Right lobe of liver (tissue), 6 donors: ENCODE data around the gene PDE4DIP. TPM values are rescaled to one million over a fixed set of nuclear protein-coding genes. Genes with fewer than 3 reads are reported as not detected.
"Not testable (repeated sequence)": the region's sequence is repeated elsewhere in the genome, so short reads cannot be mapped to it uniquely, and the experiment has no call there.

ENCODE experiments used
- ATAC-seq, 4 donors: fragments of 200-7000 bp; cut with Tn5 transposase; one replicate each; pipeline ENCODE4 v1.9.1; 2020; ENCODE audit warnings: mild to moderate bottlenecking in 4 of 4, moderate library complexity in 4 of 4
- DNase-seq, 3 donors: peaks; one replicate each; pipeline ENCODE4 v3.0.0-alpha.2; 2020
- H3K27ac ChIP-seq, 3 donors: fragments of 200-600 bp; one replicate each; pipeline ENCODE4 v1.8.0; 2022
- H3K27me3 ChIP-seq, 2 donors: fragments of 200-600 bp; one replicate each; pipeline ENCODE4 v1.8.0; 2022
- H3K36me3 ChIP-seq, 4 donors: fragments of 200-600 bp; sonication (generic) in 1 of 4; one replicate each; pipeline versions ENCODE4 v1.5.1 to v1.8.0; 2017 to 2022; ENCODE audit warnings: control low read depth in 1 of 4
- H3K4me1 ChIP-seq, 4 donors: fragments of 200-600 bp; sonication (generic) in 1 of 4; one replicate each; pipeline versions ENCODE4 v1.5.1 to v1.8.0; 2017 to 2022; ENCODE audit warnings: control low read depth in 1 of 4
- H3K4me3 ChIP-seq, 3 donors: fragments of 200-600 bp; one replicate each; pipeline ENCODE4 v1.8.0; 2022
- H3K9me3 ChIP-seq, 4 donors: fragments of 200-600 bp; sonication (generic) in 1 of 4; one replicate each; pipeline versions ENCODE4 v1.5.1 to v1.8.0; 2017 to 2022; ENCODE audit warnings: control low read depth in 1 of 4
- WGBS: methylation state at CpG from one replicate; pipeline ENCODE4 v1.1.6; 2018; ENCODE audit warnings: low coverage, low lambda C conversion rate; ENCODE audit not compliant: insufficient coverage; ENCODE audit errors: missing lambda C conversion rate; 5-methylcytosine and 5-hydroxymethylcytosine counted together
- intact Hi-C, 2 donors: fragments of 100-400 bp; cut with DNase I; formaldehyde crosslinking; loops; one replicate each; pipeline versions ENCODE4 v1.11.2 to v1.14.1; 2022
- total RNA-seq, 6 experiments: library from RNA; depleted of rRNA in 2 of 6; stranded (reverse); fragments of >200 nt in 2 of 6; fragmentation: NEBNext Ultra II Directional in 3 of 6; extraction: Animal tissue kit (Norgen Biotek cat#: 25700) in 3 of 6; gene quantifications; one replicate each; pipeline versions ENCODE4 v1.1.0 to v1.2.4, GENCODE V29; 2016 to 2023
- donor health status: DM: no; HTN: yes; CAD: no.
- donor health status: DM: no; HTN: no; CAD: no.
- donor health status: DM: no; HTN: no; CAD: no.
- donor health status: DM: no; HTN: yes; CAD: no.
- donor health status: DM: no; HTN: yes; CAD: no.

Gene PDE4DIP
- total RNA-seq, 6 experiments from 2014 or later: 36.3 to 129 (median 57.9) TPM

GRCh38 chr1:148850347-148850746 lies 6.1 kb downstream of the PDE4DIP start:
- H3K4me1 ChIP-seq, intact Hi-C loops, DNase-seq, H3K36me3 ChIP-seq, H3K27me3 ChIP-seq, H3K27ac ChIP-seq, ATAC-seq, H3K9me3 ChIP-seq, H3K4me3 ChIP-seq: not testable (repeated sequence)
- WGBS: no CpG with 5 or more reads among the region's 2 CpGs

DNA sequence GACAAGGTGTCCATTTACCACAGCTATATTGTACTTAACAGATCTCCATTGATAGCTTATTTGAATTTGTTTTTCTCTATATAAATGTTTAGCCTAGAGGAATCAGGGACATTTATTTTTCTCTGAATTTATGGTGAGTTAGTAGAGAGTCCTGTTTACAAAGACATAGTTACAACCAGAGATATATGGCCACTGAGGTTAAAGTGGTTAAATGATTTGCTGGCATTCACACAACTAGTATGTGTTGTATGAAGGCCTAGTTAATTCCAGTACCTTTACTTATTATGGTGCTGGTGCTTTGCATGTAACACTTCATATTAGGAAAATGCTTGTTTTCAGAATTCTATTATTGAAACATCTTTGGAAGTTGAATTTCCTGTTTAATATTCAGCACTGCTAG lies 6.6 kb downstream of the PDE4DIP start:
- ATAC-seq, H3K9me3 ChIP-seq, H3K36me3 ChIP-seq, H3K27me3 ChIP-seq, H3K4me1 ChIP-seq, H3K4me3 ChIP-seq, DNase-seq, H3K27ac ChIP-seq, intact Hi-C loops: not testable (repeated sequence)

GRCh38 chr1:148851684-148852083 lies 7.5 kb downstream of the PDE4DIP start:
- no CpG with 5 or more reads among the region's 2 CpGs for whole genome bisulfite sequencing
- H3K9me3 ChIP-seq, intact Hi-C loops, H3K36me3 ChIP-seq, H3K27ac ChIP-seq, DNase-seq, H3K4me3 ChIP-seq, H3K4me1 ChIP-seq, H3K27me3 ChIP-seq, ATAC-seq: not testable (repeated sequence)

DNA sequence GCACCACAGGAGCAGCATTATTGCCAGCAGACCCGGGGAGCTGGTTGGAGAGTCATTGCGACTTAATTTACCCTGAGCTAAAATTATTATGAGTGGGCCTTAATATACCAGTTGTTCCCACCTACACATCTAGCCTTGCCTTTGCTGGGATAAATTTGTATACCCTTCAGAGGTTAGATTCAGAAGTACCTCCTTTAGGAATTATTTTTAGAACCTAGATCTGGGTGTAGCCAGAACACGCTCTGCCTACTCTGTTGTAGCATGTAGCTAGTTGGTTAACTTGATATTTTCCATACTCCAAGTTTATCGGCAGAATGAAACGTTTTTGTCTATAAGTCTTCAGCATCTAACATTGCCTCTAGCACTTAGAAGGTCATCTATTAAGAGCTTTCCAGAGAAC lies 9.1 kb downstream of the PDE4DIP start:
- H3K27me3 ChIP-seq, H3K36me3 ChIP-seq, intact Hi-C loops, ATAC-seq, H3K4me3 ChIP-seq, H3K9me3 ChIP-seq, DNase-seq, H3K27ac ChIP-seq, H3K4me1 ChIP-seq: not testable (repeated sequence)
- no CpG with 5 or more reads among the region's 5 CpGs for WGBS

- intact Hi-C loops, DNase-seq, H3K27me3 ChIP-seq, H3K36me3 ChIP-seq, H3K9me3 ChIP-seq, H3K27ac ChIP-seq, H3K4me3 ChIP-seq, H3K4me1 ChIP-seq: not testable (repeated sequence)
- peak in 3 of 4 donors; percentile 26 to 61 (median 57) for ATAC-seq
- WGBS: no CpG with 5 or more reads among the region's 6 CpGs
Measured at GRCh38 chr1:148854063-148854462, 9.8 kb downstream of the PDE4DIP start.

- DNase-seq, intact Hi-C loops, H3K4me3 ChIP-seq, H3K4me1 ChIP-seq, H3K27ac ChIP-seq, H3K27me3 ChIP-seq, H3K9me3 ChIP-seq, ATAC-seq, H3K36me3 ChIP-seq: not testable (repeated sequence)
- no CpG with 5 or more reads among the region's 5 CpGs for WGBS
Measured at GRCh38 chr1:148855367-148855766, 11.1 kb downstream of the PDE4DIP start.

- intact Hi-C loops, ATAC-seq: not testable (repeated sequence)
- no CpG with 5 or more reads among the region's 2 CpGs for WGBS
Measured at GRCh38 chr1:148860049-148860448, 15.8 kb downstream of the PDE4DIP start.

DNA sequence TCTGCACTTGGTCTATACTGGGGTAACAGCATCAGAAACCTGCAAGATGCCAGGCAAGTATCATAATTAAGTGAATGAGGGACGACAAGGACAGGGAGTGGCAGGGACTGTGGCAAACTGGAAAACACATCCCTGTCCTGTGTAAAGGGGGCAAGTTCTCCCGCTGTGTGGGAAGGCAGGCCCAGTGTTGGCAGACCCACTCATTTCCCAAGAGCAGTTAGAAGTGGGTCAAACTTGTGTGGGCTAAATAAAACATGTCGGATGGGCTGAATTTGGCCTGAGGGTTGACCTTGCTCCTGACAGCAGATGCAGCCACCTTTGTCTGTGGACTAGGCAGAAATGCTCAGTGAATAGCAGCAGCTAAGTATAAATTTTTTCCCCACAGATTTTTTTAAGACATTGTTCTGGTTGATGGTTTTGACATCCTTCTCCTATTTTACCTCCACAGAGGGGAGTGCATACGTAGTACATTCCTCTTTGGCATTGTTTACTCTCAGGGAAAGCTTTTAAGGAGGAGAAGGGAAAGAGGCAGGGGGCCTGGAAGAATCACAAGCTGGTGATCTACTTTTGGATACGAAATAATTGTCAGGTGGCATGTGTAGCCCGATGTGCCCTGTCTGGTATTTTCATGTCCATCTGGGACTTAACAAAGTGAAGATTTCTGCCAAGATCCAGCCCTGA lies 16.5 kb downstream of the PDE4DIP start:
- H3K9me3 ChIP-seq, H3K27ac ChIP-seq, H3K36me3 ChIP-seq, H3K4me1 ChIP-seq, ATAC-seq, intact Hi-C loops, H3K27me3 ChIP-seq, DNase-seq, H3K4me3 ChIP-seq: not testable (repeated sequence)
- no CpG with 5 or more reads among the region's 6 CpGs for WGBS

More at GRCh38 chr1:148860049-148860448, 15.8 kb downstream of the PDE4DIP start:
- not testable (repeated sequence) for H3K9me3 ChIP-seq, DNase-seq, H3K36me3 ChIP-seq, H3K4me3 ChIP-seq, H3K4me1 ChIP-seq, H3K27ac ChIP-seq, H3K27me3 ChIP-seq

DNA sequence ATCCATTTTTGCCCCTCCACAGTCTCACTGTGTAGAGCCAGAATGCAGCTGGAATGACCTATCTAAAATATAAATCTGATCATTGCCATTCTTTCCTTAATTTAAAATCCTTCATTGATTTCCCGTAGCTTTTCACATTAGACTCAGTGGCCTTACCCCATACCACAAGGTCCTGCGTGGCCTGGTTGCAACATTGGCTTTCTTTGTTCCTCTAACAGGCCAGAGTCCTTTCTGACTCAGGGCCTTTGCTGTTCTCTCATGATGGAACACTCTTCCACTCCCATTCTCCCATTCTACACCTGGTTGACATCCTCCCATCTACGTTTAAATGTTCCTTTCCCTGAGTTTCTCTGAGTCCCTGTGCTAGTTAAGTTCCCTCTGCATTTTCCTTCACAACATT lies 18.4 kb downstream of the PDE4DIP start:
- H3K27ac ChIP-seq, H3K9me3 ChIP-seq, DNase-seq, H3K4me3 ChIP-seq, H3K4me1 ChIP-seq, intact Hi-C loops, H3K27me3 ChIP-seq, H3K36me3 ChIP-seq: not testable (repeated sequence)
- no CpG with 5 or more reads among the region's 3 CpGs for WGBS
- peak; percentile 36 to 67 (median 56) for ATAC-seq

DNA sequence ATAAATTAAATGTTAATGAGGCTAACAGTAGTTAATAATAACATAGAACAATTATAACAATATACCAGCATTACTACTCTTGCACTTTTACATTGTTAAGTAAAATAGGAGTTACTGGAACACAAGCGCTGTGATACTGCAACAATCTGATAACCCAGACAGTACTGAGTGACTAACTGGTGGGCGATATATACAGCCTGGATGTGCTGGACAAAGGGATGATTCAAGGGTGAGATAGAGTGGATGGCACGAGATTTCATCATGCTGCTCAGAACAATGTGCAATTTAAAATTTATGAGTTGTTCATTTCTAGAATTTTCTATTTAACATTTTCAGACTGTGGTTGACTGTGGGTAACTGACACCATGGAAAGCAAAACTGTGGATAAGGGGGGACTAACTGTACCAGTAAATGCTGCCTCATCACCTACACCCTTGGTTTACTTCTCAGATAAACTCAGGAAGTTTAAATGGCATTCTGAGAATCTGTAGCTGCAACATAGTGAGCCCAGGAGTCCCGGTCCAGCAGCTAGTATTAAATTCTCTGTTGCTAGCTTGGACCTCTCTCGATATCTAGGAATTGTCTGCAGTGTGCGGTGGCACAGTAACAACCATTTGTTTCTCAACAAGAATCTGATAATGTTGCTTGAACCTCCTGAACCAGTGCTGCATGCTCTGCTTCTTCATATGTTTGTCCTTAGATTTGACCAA lies 24.9 kb downstream of the PDE4DIP start:
- intact Hi-C loops, H3K27ac ChIP-seq, H3K4me3 ChIP-seq, H3K36me3 ChIP-seq, H3K27me3 ChIP-seq, ATAC-seq, DNase-seq, H3K9me3 ChIP-seq, H3K4me1 ChIP-seq: not testable (repeated sequence)
- WGBS: no CpG with 5 or more reads among the region's 6 CpGs

DNA sequence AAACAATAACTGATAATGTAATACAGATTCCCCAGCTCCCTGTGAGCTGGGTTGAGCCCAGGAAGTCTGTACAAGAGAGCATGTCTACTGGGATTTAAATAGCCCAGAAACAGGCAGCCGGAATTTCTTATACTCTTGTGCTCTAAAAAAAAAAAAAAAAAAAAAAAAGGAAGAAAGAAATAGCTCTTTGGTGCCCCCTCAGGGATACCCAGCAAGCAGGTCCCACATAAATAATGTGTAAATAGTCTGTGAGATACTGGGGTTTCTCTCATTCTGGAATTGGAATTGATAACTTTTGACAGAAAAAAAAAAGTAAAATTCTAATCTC lies 25.4 kb downstream of the PDE4DIP start:
- H3K9me3 ChIP-seq, H3K27ac ChIP-seq, H3K36me3 ChIP-seq, H3K4me3 ChIP-seq, DNase-seq, H3K4me1 ChIP-seq, intact Hi-C loops, ATAC-seq, H3K27me3 ChIP-seq: not testable (repeated sequence)
- 40% methylated on average over 1 of the region's 1 CpG for WGBS
